ENCODE data around the gene ARHGAP29.

Gene ARHGAP29

DNA sequence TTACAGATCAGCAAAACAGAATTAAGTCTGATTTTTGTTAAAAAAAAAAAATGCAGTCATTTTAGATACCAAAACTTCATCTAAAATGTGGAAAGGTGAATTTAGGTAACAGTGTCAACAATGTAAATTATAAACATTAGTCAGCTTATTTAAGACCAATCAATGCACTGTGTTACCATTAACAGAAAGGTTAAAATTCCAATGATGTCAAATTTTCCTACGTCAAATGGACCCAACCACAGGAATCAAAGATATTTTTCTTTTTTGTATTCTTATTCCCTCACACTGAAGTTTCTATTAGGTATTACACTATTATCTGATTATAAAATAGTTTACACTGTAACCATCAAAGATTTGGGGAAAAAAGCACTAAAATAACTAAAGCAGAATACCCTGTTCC lies 6.5 kb downstream of the ARHGAP29 start:
- Mint-ChIP-seq H3K27ac (no peak overlapping the region), H3K27me3 (ENCODE audit: low read depth, poor library complexity) (peaks cover 22% of the 10 kb centered on the region)
- TF ChIP-seq, protein P1, sequence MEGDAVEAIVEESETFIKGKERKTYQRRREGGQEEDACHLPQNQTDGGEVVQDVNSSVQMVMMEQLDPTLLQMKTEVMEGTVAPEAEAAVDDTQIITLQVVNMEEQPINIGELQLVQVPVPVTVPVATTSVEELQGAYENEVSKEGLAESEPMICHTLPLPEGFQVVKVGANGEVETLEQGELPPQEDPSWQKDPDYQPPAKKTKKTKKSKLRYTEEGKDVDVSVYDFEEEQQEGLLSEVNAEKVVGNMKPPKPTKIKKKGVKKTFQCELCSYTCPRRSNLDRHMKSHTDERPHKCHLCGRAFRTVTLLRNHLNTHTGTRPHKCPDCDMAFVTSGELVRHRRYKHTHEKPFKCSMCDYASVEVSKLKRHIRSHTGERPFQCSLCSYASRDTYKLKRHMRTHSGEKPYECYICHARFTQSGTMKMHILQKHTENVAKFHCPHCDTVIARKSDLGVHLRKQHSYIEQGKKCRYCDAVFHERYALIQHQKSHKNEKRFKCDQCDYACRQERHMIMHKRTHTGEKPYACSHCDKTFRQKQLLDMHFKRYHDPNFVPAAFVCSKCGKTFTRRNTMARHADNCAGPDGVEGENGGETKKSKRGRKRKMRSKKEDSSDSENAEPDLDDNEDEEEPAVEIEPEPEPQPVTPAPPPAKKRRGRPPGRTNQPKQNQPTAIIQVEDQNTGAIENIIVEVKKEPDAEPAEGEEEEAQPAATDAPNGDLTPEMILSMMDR (IDR thresholded peaks at IDR 0.05), result no peak

GRCh38 chr1:94228640-94229375 lies 8.6 kb downstream of the ARHGAP29 start:
- no peaks in the 10 kb centered on the region for H3K4me1 Mint-ChIP-seq
- TF ChIP-seq, protein P1 (IDR thresholded peaks at IDR 0.05), result no peak
- no peak for DNase-seq

More for the DNA sequence above, 6.5 kb downstream of the ARHGAP29 start:
- H3K4me3 Mint-ChIP-seq, result no peak overlapping the region
- no peak for DNase-seq
- H3K4me1 Mint-ChIP-seq, result peaks cover 7% of the 10 kb centered on the region
- H3K36me3 Mint-ChIP-seq (ENCODE audit: low read depth), result no peaks in the 10 kb centered on the region
- H3K9me3 Mint-ChIP-seq, result no peaks in the 10 kb centered on the region

GRCh38 chr1:94227624-94228023 lies 9.8 kb downstream of the ARHGAP29 start:
- H3K9me3 Mint-ChIP-seq, result no peaks in the 10 kb centered on the region
- no peak overlapping the region for H3K4me3 Mint-ChIP-seq
- no peak for DNase-seq
- H3K27ac Mint-ChIP-seq, result no peak overlapping the region
- TF ChIP-seq, protein P1 (IDR thresholded peaks at IDR 0.05), result no peak
- H3K27me3 Mint-ChIP-seq (ENCODE audit: low read depth, poor library complexity), result no peaks in the 10 kb centered on the region
- no peaks in the 10 kb centered on the region for H3K4me1 Mint-ChIP-seq
- H3K36me3 Mint-ChIP-seq (ENCODE audit: low read depth), result no peaks in the 10 kb centered on the region

More at GRCh38 chr1:94228640-94229375, 8.6 kb downstream of the ARHGAP29 start:
- no peaks in the 10 kb centered on the region for H3K36me3 Mint-ChIP-seq (ENCODE audit: low read depth)
- H3K27ac Mint-ChIP-seq, result no peak overlapping the region
- H3K9me3 Mint-ChIP-seq, result no peaks in the 10 kb centered on the region
- H3K4me3 Mint-ChIP-seq, result no peak overlapping the region
- peaks cover 1% of the 10 kb centered on the region for H3K27me3 Mint-ChIP-seq (ENCODE audit: low read depth, poor library complexity)

- H3K36me3 Mint-ChIP-seq (ENCODE audit: low read depth), result no peaks in the 10 kb centered on the region
- no peak overlapping the region for H3K4me3 Mint-ChIP-seq
- no peaks in the 10 kb centered on the region for H3K27me3 Mint-ChIP-seq (ENCODE audit: low read depth, poor library complexity)
- no peak overlapping the region for H3K27ac Mint-ChIP-seq
- no peaks in the 10 kb centered on the region for H3K9me3 Mint-ChIP-seq
- no peaks in the 10 kb centered on the region for H3K4me1 Mint-ChIP-seq
- DNase-seq, result no peak
- TF ChIP-seq, protein P1 (IDR thresholded peaks at IDR 0.05), result no peak
Measured at GRCh38 chr1:94225845-94226244, 11.5 kb downstream of the ARHGAP29 start.

- Mint-ChIP-seq H3K27ac (no peak overlapping the region), H3K4me1 (peaks cover 6% of the 10 kb centered on the region), H3K27me3 (ENCODE audit: low read depth, poor library complexity) (no peaks in the 10 kb centered on the region), H3K9me3 (no peaks in the 10 kb centered on the region), H3K4me3 (no peak overlapping the region), H3K36me3 (ENCODE audit: low read depth) (no peaks in the 10 kb centered on the region)
- TF ChIP-seq, protein P1 (IDR thresholded peaks at IDR 0.05), result no peak
- no peak for DNase-seq
Measured at GRCh38 chr1:94218332-94218731, 19.1 kb downstream of the ARHGAP29 start.

- H3K36me3 Mint-ChIP-seq (ENCODE audit: low read depth), result peaks cover 4% of the 10 kb centered on the region
- no peak for DNase-seq
- no peaks in the 10 kb centered on the region for H3K27me3 Mint-ChIP-seq (ENCODE audit: low read depth, poor library complexity)
- peaks cover 6% of the 10 kb centered on the region for H3K4me1 Mint-ChIP-seq
- H3K4me3 Mint-ChIP-seq, result no peak overlapping the region
- H3K9me3 Mint-ChIP-seq, result no peaks in the 10 kb centered on the region
- H3K27ac Mint-ChIP-seq, result no peak overlapping the region
- TF ChIP-seq, protein P1 (IDR thresholded peaks at IDR 0.05), result no peak
Measured at GRCh38 chr1:94215955-94216354, 21.4 kb downstream of the ARHGAP29 start.
